ENCODE results near the gene LEKR1.

DNA sequence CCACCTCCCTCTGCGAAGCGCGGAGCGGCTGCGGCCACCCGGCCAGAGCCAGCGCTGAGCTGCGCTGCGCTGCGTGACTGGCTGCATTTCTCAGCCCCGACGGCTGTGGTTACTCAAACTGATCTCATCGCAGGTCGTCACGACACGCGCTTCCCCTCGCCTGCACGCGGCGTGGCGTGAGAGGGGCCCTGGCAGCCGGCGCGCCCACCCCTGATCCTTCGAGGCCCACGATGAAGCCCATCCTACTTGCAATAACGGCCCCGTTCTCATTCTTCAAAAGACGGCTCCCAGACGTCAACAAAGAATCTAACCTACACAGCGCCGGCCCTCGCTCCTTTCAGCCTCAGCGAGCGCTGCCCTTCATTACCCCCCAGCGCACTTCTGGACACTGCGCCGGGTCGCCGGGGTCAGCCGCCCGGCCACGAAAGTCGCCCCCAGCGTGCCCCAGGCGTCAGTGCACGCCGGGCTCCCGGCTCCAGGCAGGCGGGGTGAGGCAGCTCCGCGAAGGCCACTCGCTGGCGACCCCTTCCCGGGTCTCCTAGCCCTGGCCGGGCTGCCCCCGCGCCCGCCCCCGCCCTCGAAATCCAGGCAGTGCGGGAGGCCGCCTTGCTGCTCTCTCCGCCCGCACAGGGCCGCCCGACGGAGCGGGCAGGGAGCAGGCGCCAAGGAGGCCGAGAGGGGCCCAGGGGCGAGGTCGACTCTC lies 9.9 kb upstream of the LEKR1 start:
- TF ChIP-seq, protein P1, sequence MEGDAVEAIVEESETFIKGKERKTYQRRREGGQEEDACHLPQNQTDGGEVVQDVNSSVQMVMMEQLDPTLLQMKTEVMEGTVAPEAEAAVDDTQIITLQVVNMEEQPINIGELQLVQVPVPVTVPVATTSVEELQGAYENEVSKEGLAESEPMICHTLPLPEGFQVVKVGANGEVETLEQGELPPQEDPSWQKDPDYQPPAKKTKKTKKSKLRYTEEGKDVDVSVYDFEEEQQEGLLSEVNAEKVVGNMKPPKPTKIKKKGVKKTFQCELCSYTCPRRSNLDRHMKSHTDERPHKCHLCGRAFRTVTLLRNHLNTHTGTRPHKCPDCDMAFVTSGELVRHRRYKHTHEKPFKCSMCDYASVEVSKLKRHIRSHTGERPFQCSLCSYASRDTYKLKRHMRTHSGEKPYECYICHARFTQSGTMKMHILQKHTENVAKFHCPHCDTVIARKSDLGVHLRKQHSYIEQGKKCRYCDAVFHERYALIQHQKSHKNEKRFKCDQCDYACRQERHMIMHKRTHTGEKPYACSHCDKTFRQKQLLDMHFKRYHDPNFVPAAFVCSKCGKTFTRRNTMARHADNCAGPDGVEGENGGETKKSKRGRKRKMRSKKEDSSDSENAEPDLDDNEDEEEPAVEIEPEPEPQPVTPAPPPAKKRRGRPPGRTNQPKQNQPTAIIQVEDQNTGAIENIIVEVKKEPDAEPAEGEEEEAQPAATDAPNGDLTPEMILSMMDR (IDR thresholded peaks at IDR 0.05), result no peak
- no peak for TF ChIP-seq EZH2 (IDR thresholded peaks at IDR 0.05; ENCODE audit: borderline replicate concordance, insufficient read depth, low read depth, low read length, poor library complexity, severe bottlenecking)
